Nephron progenitor cell (in vitro differentiated cells): ENCODE measurements around the gene ZSCAN21.

ENCODE experiments used
- DNase-seq: peaks from one replicate; pipeline ENCODE4 v3.0.0; 2021
- H3K27ac Mint-ChIP-seq: 2 replicates; pipeline ENCODE4 v1.8.0; 2021; ENCODE audit warnings: mild to moderate bottlenecking, moderate library complexity, mixed read lengths
- H3K27me3 Mint-ChIP-seq: 2 replicates; pipeline ENCODE4 v1.8.0; 2021; ENCODE audit warnings: mild to moderate bottlenecking, low read depth, mixed read lengths; ENCODE audit not compliant: poor library complexity
- H3K36me3 Mint-ChIP-seq: 2 replicates; pipeline ENCODE4 v1.8.0; 2021; ENCODE audit warnings: low read depth, mixed read lengths
- H3K4me1 Mint-ChIP-seq: 2 replicates; pipeline ENCODE4 v1.8.0; 2021; ENCODE audit warnings: mixed read lengths
- H3K4me3 Mint-ChIP-seq: 2 replicates; pipeline ENCODE4 v1.8.0; 2021; ENCODE audit warnings: mild to moderate bottlenecking, moderate library complexity, mixed read lengths
- H3K9me3 Mint-ChIP-seq: 2 replicates; pipeline ENCODE4 v1.8.0; 2021; ENCODE audit warnings: mild to moderate bottlenecking, moderate library complexity, mixed read lengths
- TF ChIP-seq, protein P1 (sequence below): fragments of 200-600 bp; sonication (generic); IDR thresholded peaks from 2 replicates; pipeline ENCODE4 v1.5.0; 2021; ENCODE audit warnings: antibody characterized with exemption

The ZSCAN21 gene

DNA sequence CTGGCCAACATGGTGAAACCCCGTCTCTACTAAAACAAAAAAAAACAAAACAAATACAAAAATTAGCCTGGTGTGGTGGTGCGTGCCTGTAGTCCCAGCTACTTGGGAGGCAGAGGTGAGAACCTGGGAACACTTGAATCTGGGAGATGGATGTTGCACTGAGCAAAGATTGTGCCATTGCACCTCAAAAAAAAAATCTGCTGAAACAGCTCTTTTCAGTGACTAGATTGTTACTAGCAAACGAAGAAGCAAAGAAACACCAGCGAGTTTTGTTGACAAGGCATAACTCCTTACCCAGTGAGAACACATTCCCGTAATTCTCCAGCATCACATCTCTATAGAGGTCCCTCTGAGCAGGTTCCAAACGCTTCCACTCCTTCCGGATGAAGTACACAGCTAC, 25.3 kb downstream of the ZSCAN21 start:
- Mint-ChIP-seq H3K4me1 (peaks cover under 1% of the 10 kb centered on the region), H3K4me3 (no peak overlapping the region), H3K9me3 (peaks cover 100% of the 10 kb centered on the region), H3K27me3 (peaks cover 28% of the 10 kb centered on the region), H3K36me3 (peaks cover 100% of the 10 kb centered on the region), H3K27ac (no peak overlapping the region)
- TF ChIP-seq, protein P1, sequence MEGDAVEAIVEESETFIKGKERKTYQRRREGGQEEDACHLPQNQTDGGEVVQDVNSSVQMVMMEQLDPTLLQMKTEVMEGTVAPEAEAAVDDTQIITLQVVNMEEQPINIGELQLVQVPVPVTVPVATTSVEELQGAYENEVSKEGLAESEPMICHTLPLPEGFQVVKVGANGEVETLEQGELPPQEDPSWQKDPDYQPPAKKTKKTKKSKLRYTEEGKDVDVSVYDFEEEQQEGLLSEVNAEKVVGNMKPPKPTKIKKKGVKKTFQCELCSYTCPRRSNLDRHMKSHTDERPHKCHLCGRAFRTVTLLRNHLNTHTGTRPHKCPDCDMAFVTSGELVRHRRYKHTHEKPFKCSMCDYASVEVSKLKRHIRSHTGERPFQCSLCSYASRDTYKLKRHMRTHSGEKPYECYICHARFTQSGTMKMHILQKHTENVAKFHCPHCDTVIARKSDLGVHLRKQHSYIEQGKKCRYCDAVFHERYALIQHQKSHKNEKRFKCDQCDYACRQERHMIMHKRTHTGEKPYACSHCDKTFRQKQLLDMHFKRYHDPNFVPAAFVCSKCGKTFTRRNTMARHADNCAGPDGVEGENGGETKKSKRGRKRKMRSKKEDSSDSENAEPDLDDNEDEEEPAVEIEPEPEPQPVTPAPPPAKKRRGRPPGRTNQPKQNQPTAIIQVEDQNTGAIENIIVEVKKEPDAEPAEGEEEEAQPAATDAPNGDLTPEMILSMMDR, result no peak
- no peak for DNase-seq

DNA sequence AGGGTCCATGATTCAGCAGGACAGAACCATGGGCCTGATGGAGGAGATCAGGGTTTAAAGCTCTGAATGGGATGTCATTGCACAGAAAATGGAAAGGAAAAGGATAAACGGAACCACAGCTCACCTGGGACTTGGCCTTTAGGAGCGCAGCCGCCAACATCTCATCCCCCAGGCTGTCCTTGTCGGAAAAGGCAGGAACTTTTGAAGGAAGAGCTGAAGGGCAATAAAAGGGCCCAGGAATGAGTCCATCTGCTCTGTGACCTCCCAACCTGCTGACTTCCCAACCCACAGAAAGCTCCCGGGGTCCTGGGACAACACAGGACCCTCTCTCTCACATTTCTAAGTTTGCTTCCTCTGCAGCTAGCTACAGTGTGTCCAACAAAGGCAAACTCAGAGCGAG, 25.8 kb downstream of the ZSCAN21 start:
- H3K27me3 Mint-ChIP-seq, result peaks cover 22% of the 10 kb centered on the region
- peak overlapping the region; percentile 22 for H3K27ac Mint-ChIP-seq
- H3K4me3 Mint-ChIP-seq, result peak overlapping the region; percentile 62
- DNase-seq, result no peak
- H3K4me1 Mint-ChIP-seq, result peaks cover 6% of the 10 kb centered on the region
- TF ChIP-seq, protein P1, result no peak
- H3K9me3 Mint-ChIP-seq, result peaks cover 99% of the 10 kb centered on the region
- H3K36me3 Mint-ChIP-seq, result peaks cover 100% of the 10 kb centered on the region

DNA sequence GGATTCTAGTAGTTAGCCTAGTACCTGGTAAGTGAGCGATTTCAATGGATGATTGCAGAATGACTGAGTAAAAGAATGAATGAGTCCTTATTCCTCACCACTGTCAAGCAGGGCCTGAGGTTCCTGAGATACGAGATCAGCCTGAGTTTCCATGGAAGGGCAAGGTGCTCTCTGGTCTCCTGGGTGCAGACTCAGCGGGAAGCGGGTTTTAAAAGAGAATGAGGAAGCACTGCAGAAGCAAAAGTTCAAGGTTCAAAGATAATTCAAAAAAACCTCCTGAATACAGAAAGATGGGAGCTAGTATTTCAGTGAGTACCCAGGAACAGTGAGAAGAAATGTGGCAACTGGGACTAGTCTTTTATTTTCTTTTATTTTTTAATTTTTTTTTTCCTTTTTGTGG, 27.6 kb downstream of the ZSCAN21 start:
- H3K4me3 Mint-ChIP-seq, result peak overlapping the region; percentile 47
- peaks cover 12% of the 10 kb centered on the region for H3K4me1 Mint-ChIP-seq
- H3K36me3 Mint-ChIP-seq, result peaks cover 95% of the 10 kb centered on the region
- H3K9me3 Mint-ChIP-seq, result peaks cover 94% of the 10 kb centered on the region
- DNase-seq, result no peak
- H3K27ac Mint-ChIP-seq, result no peak overlapping the region
- peaks cover 21% of the 10 kb centered on the region for H3K27me3 Mint-ChIP-seq
- TF ChIP-seq, protein P1, result no peak

DNA sequence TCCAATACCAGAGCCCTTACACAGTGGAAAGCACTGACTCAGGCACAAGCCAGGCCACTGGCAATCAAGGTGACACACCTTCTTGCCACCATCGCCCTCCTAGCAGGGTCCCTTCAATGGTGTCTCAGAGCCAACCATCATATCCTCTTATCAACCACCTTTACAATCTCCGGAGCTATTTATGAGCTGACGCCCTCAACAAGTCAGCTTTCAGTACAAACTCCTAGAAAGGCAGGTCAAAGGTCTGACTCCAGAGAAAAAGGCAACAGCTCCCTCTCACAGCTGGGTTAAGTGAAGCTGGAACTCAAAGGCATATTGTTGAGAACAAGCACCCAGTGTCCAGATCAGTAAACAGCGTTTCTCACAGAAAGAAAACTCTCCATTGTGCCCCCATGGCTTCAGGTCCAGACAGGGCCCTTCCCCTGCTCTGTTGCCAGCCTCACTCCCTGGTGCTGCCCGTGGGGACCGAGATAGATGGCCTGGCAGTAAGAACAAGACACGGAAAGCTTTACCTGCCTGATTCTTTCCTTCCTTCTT, 29.5 kb downstream of the ZSCAN21 start:
- Mint-ChIP-seq H3K4me3 (peak overlapping the region; percentile 70), H3K27me3 (peaks cover 32% of the 10 kb centered on the region), H3K27ac (no peak overlapping the region), H3K36me3 (peaks cover 76% of the 10 kb centered on the region), H3K9me3 (peaks cover 75% of the 10 kb centered on the region), H3K4me1 (peaks cover 19% of the 10 kb centered on the region)
- TF ChIP-seq, protein P1, result no peak
- DNase-seq, result no peak

DNA sequence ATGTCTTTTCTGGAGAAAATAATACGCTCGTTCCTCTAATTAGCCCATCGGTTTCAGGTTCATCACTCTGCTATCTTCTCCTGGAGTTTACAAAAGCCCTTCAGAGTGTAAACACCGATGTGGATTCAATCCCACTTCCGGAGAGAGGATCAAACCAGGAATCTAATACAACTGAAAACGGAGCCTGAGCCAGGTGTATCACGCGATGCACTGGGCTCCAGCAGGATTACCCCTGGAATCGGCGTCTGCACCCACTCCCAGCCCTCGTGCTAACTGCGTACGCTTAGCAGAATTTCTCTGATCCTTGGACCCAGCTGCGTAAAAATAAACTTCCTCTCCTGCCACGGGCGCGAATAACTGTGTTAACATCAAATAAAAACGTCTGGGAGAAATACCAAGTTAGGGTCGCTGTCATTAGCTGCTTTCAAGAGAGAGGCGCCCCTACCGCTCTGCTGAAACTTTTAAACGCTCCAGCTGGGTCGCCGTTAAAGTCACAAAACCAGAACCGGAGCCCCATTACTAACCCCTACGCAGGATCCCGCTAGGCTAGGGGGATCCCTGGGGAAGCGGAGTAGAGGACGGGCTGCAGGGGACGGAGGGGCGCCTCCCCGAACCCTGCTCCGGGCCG, 31.4 kb downstream of the ZSCAN21 start:
- TF ChIP-seq, protein P1, result no peak
- no peak for DNase-seq
- peak overlapping the region; percentile 98 for H3K27ac Mint-ChIP-seq
- peaks cover 56% of the 10 kb centered on the region for H3K9me3 Mint-ChIP-seq
- H3K4me1 Mint-ChIP-seq, result peaks cover 19% of the 10 kb centered on the region
- peaks cover 57% of the 10 kb centered on the region for H3K36me3 Mint-ChIP-seq
- peaks cover 37% of the 10 kb centered on the region for H3K27me3 Mint-ChIP-seq
- peak overlapping the region; percentile 99 for H3K4me3 Mint-ChIP-seq
